HCT116 (cell line): ENCODE results near the gene NINJ1. TPM values are rescaled to one million over a fixed set of nuclear protein-coding genes. Genes with fewer than 3 reads are reported as not detected.

Experiments
- ATAC-seq: fragments of 200-7000 bp; cut with Tn5 transposase; 2 replicates; pipeline ENCODE4 v1.9.1; 2020; ENCODE audit warnings: mild to moderate bottlenecking, moderate library complexity
- BruUV-seq: library from RNA; stranded (reverse); fragments of 400-500 nt; replicated peaks from 2 replicates; lab custom pipeline; 2021; lab: Mats Ljungman, UMichigan
- CTCF ChIA-PET: fragments of 300-600 bp; sonication (Branson Sonifier 250); formaldehyde crosslinking; loops from one replicate; lab custom pipeline; 2021; ENCODE audit warnings: antibody characterized with exemption; lab: Charles Lee
- POLR2A ChIA-PET: fragments of 300-600, 350-600 bp; sonication (Branson Sonifier 250); formaldehyde crosslinking; loops from one replicate; lab custom pipeline; 2021; ENCODE audit warnings: antibody characterized with exemption; lab: Charles Lee
- RAD21 ChIA-PET, 2 experiments: fragments of 300-600 bp; sonication (Branson Sonifier 250); formaldehyde crosslinking; loops; one replicate each; lab custom pipeline; 2023; ENCODE audit warnings: low total read pairs in 2 of 2; ENCODE audit not compliant: uncharacterized antibody in 2 of 2, unreplicated experiment in 2 of 2, low non-redundant PET in 1 of 2; lab: Charles Lee
- DNase-seq: peaks from one replicate; pipeline ENCODE4 v3.0.0-alpha.2; 2010; ENCODE audit warnings: low read depth, low spot score
- H2AFZ ChIP-seq: fragments of 200-600 bp; shearing (Covaris generic), sonication (generic); 2 replicates; pipeline ENCODE4 v1.6.1; 2017; ENCODE audit warnings: low read depth, mixed run types, mixed read lengths, antibody characterized with exemption, low read length; ENCODE audit not compliant: poor library complexity, severe bottlenecking
- H3K27ac ChIP-seq: 2 replicates; pipeline ENCODE4 v1.5.1; 2012; ENCODE audit warnings: low read depth, low read length
- H3K27me3 ChIP-seq: fragments of 200-600 bp; sonication (generic); 2 replicates; pipeline ENCODE4 v1.6.1; 2016; ENCODE audit warnings: mixed run types, low read length, mixed read lengths; ENCODE audit not compliant: insufficient read depth
- H3K36me3 ChIP-seq, 2 experiments: fragments of 200-500 bp in 1 of 2; fragments of 200-600 bp in 1 of 2; sonication (Bioruptor generic) in 1 of 2; sonication (generic) in 1 of 2; 2 replicates each; pipeline versions ENCODE4 v1.5.1 to v1.6.1; 2014 to 2016; ENCODE audit warnings: low read length in 2 of 2, inconsistent platforms in 1 of 2, mixed read lengths in 1 of 2, mixed run types in 1 of 2; ENCODE audit not compliant: insufficient read depth in 2 of 2, control insufficient read depth in 1 of 2
- H3K4me1 ChIP-seq, 2 experiments: fragments of 200-600 bp in 1 of 2; sonication (generic) in 1 of 2; 2 replicates each; pipeline versions ENCODE4 v1.5.1 to v1.6.1; 2012 to 2017; ENCODE audit warnings: low read length in 2 of 2, inconsistent platforms in 1 of 2, mild to moderate bottlenecking in 1 of 2, mixed read lengths in 1 of 2, mixed run types in 1 of 2, moderate library complexity in 1 of 2; ENCODE audit not compliant: insufficient read depth in 2 of 2, control insufficient read depth in 1 of 2
- H3K4me2 ChIP-seq: fragments of 200-600 bp; sonication (generic); 2 replicates; pipeline ENCODE4 v1.6.1; 2017; ENCODE audit warnings: mixed run types, low read length, mixed read lengths
- H3K4me3 ChIP-seq, 2 experiments: fragments of 200-600 bp in 1 of 2; sonication (generic) in 1 of 2; replicated peaks in 1 of 2; 2 replicates each; pipeline ENCODE4 v1.5.1; 2011 to 2016; ENCODE audit warnings: low read length in 2 of 2, control low read depth in 1 of 2, low read depth in 1 of 2, mild to moderate bottlenecking in 1 of 2, mixed read lengths in 1 of 2, mixed run types in 1 of 2
- H3K79me2 ChIP-seq: fragments of 200-600 bp; sonication (generic); 2 replicates; pipeline ENCODE4 v1.6.1; 2017; ENCODE audit warnings: mild to moderate bottlenecking, mixed run types, low read length, moderate library complexity, mixed read lengths; ENCODE audit not compliant: insufficient read depth
- H3K9ac ChIP-seq: fragments of 200-600 bp; sonication (generic); 2 replicates; pipeline ENCODE4 v1.6.1; 2016; ENCODE audit warnings: low read length, mixed read lengths
- H3K9me2 ChIP-seq: fragments of 200-600 bp; sonication (generic), shearing (Covaris generic); 2 replicates; pipeline ENCODE4 v1.6.1; 2017; ENCODE audit warnings: mixed run types, mild to moderate bottlenecking, moderate library complexity; ENCODE audit not compliant: insufficient read depth
- H3K9me3 ChIP-seq, 2 experiments: fragments of 200-500 bp in 1 of 2; fragments of 200-600 bp in 1 of 2; sonication (Bioruptor generic) in 1 of 2; sonication (generic) in 1 of 2; 2 replicates each; pipeline ENCODE4 v1.6.1; 2014 to 2017; ENCODE audit warnings: low read length in 2 of 2, mixed read lengths in 2 of 2, inconsistent platforms in 1 of 2, low read depth in 1 of 2, mild to moderate bottlenecking in 1 of 2, mixed run types in 1 of 2, moderate library complexity in 1 of 2; ENCODE audit not compliant: control insufficient read depth in 1 of 2, insufficient read depth in 1 of 2
- H4K20me1 ChIP-seq: fragments of 200-600 bp; sonication (generic), shearing (Covaris generic); 2 replicates; pipeline ENCODE4 v1.6.1; 2017; ENCODE audit warnings: mixed run types, mild to moderate bottlenecking, moderate library complexity; ENCODE audit not compliant: insufficient read depth
- ATF3 ChIP-seq: IDR thresholded peaks from 2 replicates; pipeline ENCODE4 v1.6.1; 2012
- CEBPB ChIP-seq: IDR thresholded peaks from 2 replicates; pipeline ENCODE4 v1.6.1; 2012; ENCODE audit warnings: low read depth
- CTCF ChIP-seq, 3 experiments: fragments of 200-600 bp in 1 of 3; sonication (generic) in 1 of 3; IDR thresholded peaks in 2 of 3; conservative IDR thresholded peaks in 1 of 3; 2 replicates each; pipeline ENCODE4 v1.5.1; 2012 to 2017; ENCODE audit warnings: low read depth in 2 of 3, low read length in 2 of 3, antibody characterized with exemption in 1 of 3, borderline replicate concordance in 1 of 3, control low read depth in 1 of 3, mild to moderate bottlenecking in 1 of 3, mixed read lengths in 1 of 3, mixed run types in 1 of 3, moderate library complexity in 1 of 3; ENCODE audit not compliant: insufficient read depth in 1 of 3
- ELF1 ChIP-seq: IDR thresholded peaks from 2 replicates; pipeline ENCODE4 v1.6.1; 2012; ENCODE audit warnings: low read depth, borderline replicate concordance
- EZH2phosphoT487 ChIP-seq: fragments of 200-600 bp; IDR thresholded peaks from 2 replicates; pipeline ENCODE4 v1.6.1; 2018; ENCODE audit warnings: antibody characterized with exemption, borderline replicate concordance
- FOSL1 ChIP-seq: IDR thresholded peaks from 2 replicates; pipeline ENCODE4 v1.6.1; 2012; ENCODE audit warnings: low read depth
- JUND ChIP-seq: IDR thresholded peaks from 2 replicates; pipeline ENCODE4 v1.6.1; 2012
- MAX ChIP-seq: IDR thresholded peaks from 2 replicates; pipeline ENCODE4 v1.6.1; 2012
- POLR2A ChIP-seq: IDR thresholded peaks from 2 replicates; pipeline ENCODE4 v1.7.0; 2011; ENCODE audit warnings: borderline replicate concordance; ENCODE audit not compliant: insufficient read depth, insufficient read length; ENCODE audit errors: extremely low read depth
- RAD21 ChIP-seq: IDR thresholded peaks from 2 replicates; pipeline ENCODE4 v1.6.1; 2012; ENCODE audit warnings: low read depth, mild to moderate bottlenecking
- SIN3A ChIP-seq: IDR thresholded peaks from 2 replicates; pipeline ENCODE4 v1.6.1; 2012; ENCODE audit warnings: low read depth
- SP1 ChIP-seq: IDR thresholded peaks from 2 replicates; pipeline ENCODE4 v1.6.1; 2012; ENCODE audit warnings: low read depth
- SRF ChIP-seq: IDR thresholded peaks from 2 replicates; pipeline ENCODE4 v1.6.1; 2012; ENCODE audit warnings: low read depth
- YY1 ChIP-seq: IDR thresholded peaks from 2 replicates; pipeline ENCODE4 v1.6.1; 2011; ENCODE audit warnings: low read length, low read depth, moderate library complexity, mild to moderate bottlenecking; ENCODE audit not compliant: insufficient replicate concordance; ENCODE audit errors: extremely low read depth
- ZBTB33 ChIP-seq: IDR thresholded peaks from 2 replicates; pipeline ENCODE4 v1.6.1; 2011; ENCODE audit warnings: mild to moderate bottlenecking, low read length, moderate library complexity; ENCODE audit not compliant: insufficient replicate concordance; ENCODE audit errors: extremely low read depth
- intact Hi-C: fragments of 100-400 bp; cut with micrococcal nuclease; formaldehyde crosslinking; loops from 2 replicates; pipeline ENCODE4 v1.10.0; 2022
- total RNA-seq: library from RNA; stranded (reverse); gene quantifications from one replicate; pipeline ENCODE4 v1.2.1, GENCODE V29; 2021; ENCODE audit not compliant: unreplicated experiment

Gene NINJ1
- total RNA-seq, 1 experiment from 2014 or later, result 34.4 TPM

GRCh38 chr9:93086447-93087224, 47.4 kb downstream of the NINJ1 start:
- no peaks in the 10 kb centered on the region for H3K79me2 ChIP-seq
- ChIA-PET POLR2A (no interaction called here), CTCF (no interaction called here), RAD21 (no interaction called here)
- no peak overlapping the region for H3K4me3 ChIP-seq
- no peak overlapping the region for H3K9ac ChIP-seq
- H3K9me2 ChIP-seq, result no peaks in the 10 kb centered on the region
- DNase-seq (no peak), ATAC-seq (no peak)
- H2AFZ ChIP-seq, result no peak overlapping the region
- no peak overlapping the region for H3K4me2 ChIP-seq
- H3K9me3 ChIP-seq, result peaks cover 0 to 21% of the 10 kb centered on the region in 2 experiments; a peak in 2 of 4 replicates
- no peak for TF ChIP-seq FOSL1
- no peak for TF ChIP-seq CTCF (IDR thresholded peaks at IDR 0.05 in 2 of 3, conservative IDR thresholded peaks at IDR 0.05 in 1 of 3; ENCODE audit: borderline replicate concordance in 1 of 3, insufficient read depth in 1 of 3, low read depth in 2 of 3, low read length in 2 of 3)
- TF ChIP-seq SP1, result no peak
- no peak for TF ChIP-seq MAX
- TF ChIP-seq RAD21, result no peak
- no peak for TF ChIP-seq EZH2phosphoT487
- no peak for TF ChIP-seq POLR2A
- TF ChIP-seq YY1, result no peak
- no peak for TF ChIP-seq ELF1
- TF ChIP-seq JUND, result no peak
- TF ChIP-seq ATF3, result no peak
- no peak for TF ChIP-seq SRF
- no peak for TF ChIP-seq SIN3A
- TF ChIP-seq ZBTB33, result no peak
- no peak for TF ChIP-seq CEBPB
- no peaks in the 10 kb centered on the region for H3K27me3 ChIP-seq
- no peak overlapping the region for H3K27ac ChIP-seq
- H3K36me3 ChIP-seq, result peaks cover 0 to 8% of the 10 kb centered on the region in 2 experiments; a peak in 2 of 4 replicates
- H4K20me1 ChIP-seq, result no peaks in the 10 kb centered on the region
- peaks cover 2 to 9% of the 10 kb centered on the region in 2 experiments; a peak in 3 of 4 replicates for H3K4me1 ChIP-seq
- no TSS peak for BruUV-seq
- intact Hi-C loops, result no loop called here
